Hepatocyte (in vitro differentiated cells): Measurements from ENCODE around the gene SPINK2. TPM values are rescaled to one million over a fixed set of nuclear protein-coding genes. Genes with fewer than 3 reads are reported as not detected.

ENCODE experiments used
- DNase-seq: peaks from one replicate; pipeline ENCODE4 v3.0.0-alpha.2; 2016; ENCODE audit warnings: low spot score
- H2AFZ ChIP-seq: fragments of 200-600 bp; sonication (generic); 2 replicates; pipeline ENCODE4 v1.6.0; 2016; ENCODE audit warnings: antibody characterized with exemption, mild to moderate bottlenecking
- H3K27ac ChIP-seq: fragments of 200-600 bp; sonication (generic); 2 replicates; pipeline ENCODE4 v1.5.1; 2016; ENCODE audit warnings: mild to moderate bottlenecking
- H3K27me3 ChIP-seq: fragments of 200-600 bp; sonication (generic); 2 replicates; pipeline ENCODE4 v1.6.1; 2016
- H3K36me3 ChIP-seq: fragments of 200-600 bp; sonication (generic); replicated peaks from 2 replicates; pipeline ENCODE4 v1.5.1; 2016; ENCODE audit warnings: low read depth; ENCODE audit not compliant: insufficient read depth
- H3K4me1 ChIP-seq: fragments of 200-600 bp; sonication (generic); 2 replicates; pipeline ENCODE4 v1.5.1; 2016; ENCODE audit warnings: mild to moderate bottlenecking, moderate library complexity; ENCODE audit not compliant: insufficient read depth
- H3K4me2 ChIP-seq: fragments of 200-600 bp; sonication (generic); 2 replicates; pipeline ENCODE4 v1.6.0; 2016
- H3K4me3 ChIP-seq: fragments of 200-600 bp; sonication (generic); 2 replicates; pipeline ENCODE4 v1.5.1; 2016; ENCODE audit warnings: mild to moderate bottlenecking
- H3K79me2 ChIP-seq: fragments of 200-600 bp; sonication (generic); 2 replicates; pipeline ENCODE4 v1.6.0; 2017; ENCODE audit warnings: mild to moderate bottlenecking
- H3K9me2 ChIP-seq: fragments of 200-600 bp; sonication (generic); replicated peaks from 2 replicates; pipeline ENCODE4 v1.6.0; 2017; ENCODE audit warnings: mild to moderate bottlenecking; ENCODE audit not compliant: insufficient read depth
- H3K9me3 ChIP-seq: fragments of 200-600 bp; sonication (generic); 2 replicates; pipeline ENCODE4 v1.5.1; 2016; ENCODE audit warnings: low read depth, mild to moderate bottlenecking
- H4K20me1 ChIP-seq: fragments of 200-600 bp; sonication (generic); 2 replicates; pipeline ENCODE4 v1.6.0; 2016; ENCODE audit warnings: mild to moderate bottlenecking; ENCODE audit not compliant: insufficient read depth, poor library complexity, severe bottlenecking
- EZH2 ChIP-seq: fragments of 200-600 bp; sonication (generic); IDR thresholded peaks from 2 replicates; pipeline ENCODE4 v1.6.1; 2016; ENCODE audit warnings: antibody characterized with exemption, mild to moderate bottlenecking, borderline replicate concordance
- EZH2phosphoT487 ChIP-seq: fragments of 200-600 bp; sonication (generic); IDR thresholded peaks from one replicate; pipeline ENCODE4 v1.6.1; 2018; ENCODE audit warnings: antibody characterized with exemption, mild to moderate bottlenecking, low read depth, moderate library complexity; ENCODE audit not compliant: unreplicated experiment, severe bottlenecking
- WGBS: methylation state at CpG from one replicate; pipeline ENCODE4 v1.1.6; 2016; ENCODE audit warnings: low lambda C conversion rate; ENCODE audit errors: missing lambda C conversion rate; 5-methylcytosine and 5-hydroxymethylcytosine counted together
- polyA plus RNA-seq: library from polyadenylated mRNA; unstranded; fragments of >200 nt; fragmentation: Nextera tagmentation; extraction: Ambion mirVana; gene quantifications from 2 replicates; pipeline ENCODE4 v1.2.1, GENCODE V29; 2016
- total RNA-seq: library from RNA; depleted of rRNA; stranded (reverse); fragments of >200 nt; gene quantifications from 2 replicates; pipeline ENCODE4 v1.2.3, GENCODE V29; 2014
- TF ChIP-seq, protein P1 (sequence below): fragments of 200-600 bp; sonication (generic); IDR thresholded peaks from 2 replicates; pipeline ENCODE4 v1.5.1; 2016; ENCODE audit warnings: antibody characterized with exemption, mild to moderate bottlenecking; ENCODE audit not compliant: poor library complexity

SPINK2 gene
- total and polyA plus RNA-seq, 2 experiments from 2014 or later: 0.77 TPM; not detected in 1

GRCh38 chr4:56857601-56858309, 36.3 kb upstream of the SPINK2 start:
- H3K4me2 ChIP-seq: no peak overlapping the region
- no peaks in the 10 kb centered on the region for H3K4me1 ChIP-seq
- no peaks in the 10 kb centered on the region for H3K27me3 ChIP-seq
- H3K4me3 ChIP-seq: no peak overlapping the region
- DNase-seq: no peak
- H3K9me3 ChIP-seq: no peaks in the 10 kb centered on the region
- WGBS: 84% methylated on average over 2 of the region's 2 CpGs
- TF ChIP-seq EZH2 (no peak), EZH2phosphoT487 (no peak)
- TF ChIP-seq, protein P1, sequence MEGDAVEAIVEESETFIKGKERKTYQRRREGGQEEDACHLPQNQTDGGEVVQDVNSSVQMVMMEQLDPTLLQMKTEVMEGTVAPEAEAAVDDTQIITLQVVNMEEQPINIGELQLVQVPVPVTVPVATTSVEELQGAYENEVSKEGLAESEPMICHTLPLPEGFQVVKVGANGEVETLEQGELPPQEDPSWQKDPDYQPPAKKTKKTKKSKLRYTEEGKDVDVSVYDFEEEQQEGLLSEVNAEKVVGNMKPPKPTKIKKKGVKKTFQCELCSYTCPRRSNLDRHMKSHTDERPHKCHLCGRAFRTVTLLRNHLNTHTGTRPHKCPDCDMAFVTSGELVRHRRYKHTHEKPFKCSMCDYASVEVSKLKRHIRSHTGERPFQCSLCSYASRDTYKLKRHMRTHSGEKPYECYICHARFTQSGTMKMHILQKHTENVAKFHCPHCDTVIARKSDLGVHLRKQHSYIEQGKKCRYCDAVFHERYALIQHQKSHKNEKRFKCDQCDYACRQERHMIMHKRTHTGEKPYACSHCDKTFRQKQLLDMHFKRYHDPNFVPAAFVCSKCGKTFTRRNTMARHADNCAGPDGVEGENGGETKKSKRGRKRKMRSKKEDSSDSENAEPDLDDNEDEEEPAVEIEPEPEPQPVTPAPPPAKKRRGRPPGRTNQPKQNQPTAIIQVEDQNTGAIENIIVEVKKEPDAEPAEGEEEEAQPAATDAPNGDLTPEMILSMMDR: no peak
- no peaks in the 10 kb centered on the region for H3K79me2 ChIP-seq
- H3K9me2 ChIP-seq: no peaks in the 10 kb centered on the region
- no peak overlapping the region for H2AFZ ChIP-seq
- H3K27ac ChIP-seq: no peak overlapping the region
- no peaks in the 10 kb centered on the region for H4K20me1 ChIP-seq
- no peaks in the 10 kb centered on the region for H3K36me3 ChIP-seq

DNA sequence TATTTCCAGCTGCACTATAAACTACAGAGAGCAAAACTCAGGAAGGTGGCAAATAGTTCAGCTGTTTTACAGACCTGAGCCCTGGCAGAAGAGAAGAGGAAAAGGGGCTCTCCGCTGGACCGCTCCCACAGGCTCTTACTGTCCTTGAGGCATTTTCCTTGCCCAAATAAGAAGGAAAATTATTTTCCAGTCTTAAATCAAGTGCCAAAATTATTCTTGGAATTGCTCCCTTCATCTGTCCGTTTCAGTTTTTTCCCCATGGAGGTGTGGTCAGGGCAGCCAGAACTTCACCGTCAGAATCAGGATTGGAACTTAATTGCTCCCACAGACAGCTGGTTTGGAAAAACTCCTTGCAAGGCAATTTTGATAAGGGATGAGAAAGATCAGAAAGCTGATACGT, 35.2 kb upstream of the SPINK2 start:
- no peaks in the 10 kb centered on the region for H3K9me2 ChIP-seq
- H4K20me1 ChIP-seq: no peaks in the 10 kb centered on the region
- no peaks in the 10 kb centered on the region for H3K9me3 ChIP-seq
- WGBS: 66% methylated on average over 5 of the region's 5 CpGs
- H3K36me3 ChIP-seq: no peaks in the 10 kb centered on the region
- H3K4me3 ChIP-seq: no peak overlapping the region
- H3K79me2 ChIP-seq: no peaks in the 10 kb centered on the region
- DNase-seq: no peak
- H3K27ac ChIP-seq: no peak overlapping the region
- no peaks in the 10 kb centered on the region for H3K27me3 ChIP-seq
- no peaks in the 10 kb centered on the region for H3K4me1 ChIP-seq
- H2AFZ ChIP-seq: no peak overlapping the region
- H3K4me2 ChIP-seq: no peak overlapping the region
- TF ChIP-seq EZH2phosphoT487 (no peak), EZH2 (no peak)
- TF ChIP-seq, protein P1: no peak

DNA sequence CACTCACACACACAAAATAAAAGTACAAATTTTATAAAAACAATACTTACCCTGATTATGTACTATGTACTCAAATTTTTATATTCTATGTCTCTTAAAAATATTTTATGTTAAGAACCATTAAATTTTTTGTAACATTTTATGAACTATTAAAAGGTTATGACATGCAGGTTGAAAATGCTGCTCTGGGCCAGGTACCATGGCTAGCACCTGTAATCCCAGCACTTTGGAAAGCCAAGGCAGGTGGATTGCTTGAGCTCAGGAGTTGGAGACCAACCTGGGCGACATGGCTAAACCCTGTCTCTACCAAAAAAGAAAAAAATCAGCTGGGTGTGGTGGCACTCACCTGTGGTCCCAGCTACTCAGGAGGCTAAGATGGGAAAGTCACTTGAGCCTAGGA, 29.4 kb upstream of the SPINK2 start:
- Histone ChIP-seq H3K9me2 (no peaks in the 10 kb centered on the region), H3K36me3 (no peaks in the 10 kb centered on the region), H4K20me1 (no peaks in the 10 kb centered on the region), H3K27me3 (no peaks in the 10 kb centered on the region), H3K4me2 (no peak overlapping the region), H3K9me3 (no peaks in the 10 kb centered on the region), H2AFZ (no peak overlapping the region), H3K4me3 (no peak overlapping the region), H3K79me2 (no peaks in the 10 kb centered on the region), H3K27ac (no peak overlapping the region), H3K4me1 (no peaks in the 10 kb centered on the region)
- WGBS: 50% methylated on average over 1 of the region's 1 CpG
- no peak for DNase-seq
- TF ChIP-seq, protein P1: no peak
- TF ChIP-seq EZH2 (no peak), EZH2phosphoT487 (no peak)
